ENCODE data around the gene LAMC3. TPM values are rescaled to one million over a fixed set of nuclear protein-coding genes. Genes with fewer than 3 reads are reported as not detected.
"Not testable (repeated sequence)": the region's sequence is repeated elsewhere in the genome, so short reads cannot be mapped to it uniquely, and the experiment has no call there.

Gene LAMC3
- total and polyA plus RNA-seq, 2 donors: 0.61 to 2.6 TPM

DNA sequence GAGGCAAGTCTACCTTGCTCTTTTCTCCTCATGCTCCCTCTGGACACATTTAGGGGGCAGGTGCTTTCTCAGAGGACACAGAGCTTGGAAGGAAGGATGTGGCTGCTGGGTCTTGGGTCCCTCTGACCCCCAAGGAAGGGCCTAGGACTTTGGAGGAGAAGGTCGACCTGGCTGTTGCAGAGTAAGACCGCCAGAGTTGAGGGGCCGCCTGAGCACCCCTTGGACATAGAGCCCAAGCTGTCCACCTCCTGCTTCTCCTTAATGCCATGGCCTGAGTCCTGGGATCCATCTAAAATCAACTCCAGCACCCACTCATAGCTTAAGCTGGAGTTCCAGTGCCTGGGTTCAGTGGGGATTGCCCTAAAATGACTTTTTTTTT, 20.6 kb downstream of the LAMC3 start:
- no peak for DNase-seq (ENCODE audit: low read depth in 6 of 9, low spot score in 9 of 9)
- no peak overlapping the region for H3K27ac ChIP-seq (ENCODE audit: low read depth in 1 of 2, low read length in 1 of 2)
- H3K27me3 ChIP-seq (ENCODE audit: control insufficient read depth in 2 of 2, insufficient read depth in 1 of 2, low read length in 1 of 2): peaks cover 0 to 2% of the 10 kb centered on the region in 2 donors
- no peaks in the 10 kb centered on the region for H3K9me3 ChIP-seq (ENCODE audit: control insufficient read depth in 2 of 2, insufficient read depth in 1 of 2, low read length in 1 of 2)
- H3K36me3 ChIP-seq (ENCODE audit: control insufficient read depth in 2 of 2, insufficient read depth in 2 of 2, low read length in 1 of 2): no peaks in the 10 kb centered on the region
- no peaks in the 10 kb centered on the region for H3K4me1 ChIP-seq (ENCODE audit: control insufficient read depth in 2 of 2, insufficient read depth in 2 of 2, low read length in 2 of 2)
- WGBS: 89% methylated on average over 3 of the region's 3 CpGs
- H3K4me3 ChIP-seq (ENCODE audit: low read length in 2 of 2): no peak overlapping the region

DNA sequence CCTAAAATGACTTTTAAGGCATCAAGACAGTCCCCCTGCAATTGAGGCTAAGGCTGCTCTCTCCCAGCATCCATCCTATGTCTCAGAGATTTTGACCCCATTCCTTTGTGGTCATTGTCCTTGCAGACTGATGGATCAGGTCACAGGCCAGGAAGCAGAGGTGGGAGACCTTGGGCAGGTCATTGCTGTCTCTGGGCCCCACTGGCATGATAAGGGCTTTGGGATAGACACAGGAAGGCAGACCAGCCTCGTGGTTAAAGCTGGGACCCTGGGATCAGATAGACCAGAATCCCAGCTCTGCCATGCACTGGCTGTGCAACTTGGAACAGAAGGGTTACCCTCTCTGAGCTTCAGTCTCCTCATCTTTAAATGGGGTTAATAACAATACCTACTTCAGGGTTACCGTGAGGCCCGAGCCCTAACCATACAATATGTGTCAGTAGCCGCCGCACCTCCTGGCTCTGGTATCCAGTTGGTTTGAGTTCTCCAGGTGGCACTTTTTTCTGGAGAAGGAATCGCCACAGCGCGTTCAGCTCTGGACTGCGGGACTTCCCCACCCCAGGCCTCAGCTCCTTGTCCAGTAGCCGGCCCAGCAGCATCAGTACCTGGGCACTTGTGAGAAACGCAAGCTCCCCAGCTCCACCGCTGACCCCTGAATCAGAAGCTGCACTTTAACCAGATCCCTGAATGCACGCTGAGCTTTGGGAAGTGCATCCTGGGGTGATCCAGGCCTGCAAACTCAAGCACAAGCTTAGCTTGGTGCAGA, 21.4 kb downstream of the LAMC3 start:
- no peaks in the 10 kb centered on the region for H3K9me3 ChIP-seq (ENCODE audit: control insufficient read depth in 2 of 2, insufficient read depth in 1 of 2, low read length in 1 of 2)
- H3K4me3 ChIP-seq (ENCODE audit: low read length in 2 of 2): no peak overlapping the region
- WGBS: 95% methylated on average over 13 of the region's 13 CpGs
- no peak for DNase-seq (ENCODE audit: low read depth in 6 of 9, low spot score in 9 of 9)
- H3K4me1 ChIP-seq (ENCODE audit: control insufficient read depth in 2 of 2, insufficient read depth in 2 of 2, low read length in 2 of 2): no peaks in the 10 kb centered on the region
- no peaks in the 10 kb centered on the region for H3K36me3 ChIP-seq (ENCODE audit: control insufficient read depth in 2 of 2, insufficient read depth in 2 of 2, low read length in 1 of 2)
- no peak overlapping the region for H3K27ac ChIP-seq (ENCODE audit: low read depth in 1 of 2, low read length in 1 of 2)
- H3K27me3 ChIP-seq (ENCODE audit: control insufficient read depth in 2 of 2, insufficient read depth in 1 of 2, low read length in 1 of 2): peaks cover 0 to under 1% of the 10 kb centered on the region in 2 donors

DNA sequence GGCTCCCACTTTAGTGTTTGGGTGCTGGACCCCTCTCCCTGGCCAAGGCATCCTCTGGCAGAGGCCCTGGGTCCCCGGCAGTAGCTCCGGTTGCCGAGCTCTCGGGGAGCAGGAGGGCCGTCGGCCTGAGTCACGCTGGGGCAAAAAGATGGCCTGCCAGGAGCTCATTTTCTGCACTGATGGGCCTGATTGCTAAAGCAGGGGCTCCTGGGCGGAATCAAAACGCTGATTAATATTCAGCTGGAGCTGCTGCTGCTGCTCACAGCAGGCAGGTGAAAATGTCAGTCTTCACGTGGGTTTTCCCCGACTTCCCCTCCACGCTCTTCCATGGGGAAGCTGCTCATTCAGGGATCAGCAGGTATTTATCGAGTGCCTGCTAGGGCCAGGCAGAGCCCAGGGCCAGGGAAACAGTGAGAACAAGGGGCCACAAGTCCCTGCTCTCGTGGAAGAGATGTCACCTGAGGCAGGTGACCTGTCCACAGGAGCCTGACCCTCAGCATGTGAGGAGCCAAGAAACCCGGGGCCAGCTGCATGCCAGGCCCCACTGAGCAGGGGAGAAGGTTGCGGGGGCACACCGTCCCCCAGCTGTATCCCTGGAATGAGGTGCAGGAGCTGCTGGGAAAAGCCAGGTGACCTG, 22.1 kb downstream of the LAMC3 start:
- H3K36me3 ChIP-seq (ENCODE audit: control insufficient read depth in 2 of 2, insufficient read depth in 2 of 2, low read length in 1 of 2): no peaks in the 10 kb centered on the region
- H3K4me1 ChIP-seq (ENCODE audit: control insufficient read depth in 2 of 2, insufficient read depth in 2 of 2, low read length in 2 of 2): no peaks in the 10 kb centered on the region
- no peaks in the 10 kb centered on the region for H3K27me3 ChIP-seq (ENCODE audit: control insufficient read depth in 2 of 2, insufficient read depth in 1 of 2, low read length in 1 of 2)
- 94% methylated on average over 17 of the region's 17 CpGs for WGBS
- no peak overlapping the region for H3K4me3 ChIP-seq (ENCODE audit: low read length in 2 of 2)
- no peak for DNase-seq (ENCODE audit: low read depth in 6 of 9, low spot score in 9 of 9)
- H3K27ac ChIP-seq (ENCODE audit: low read depth in 1 of 2, low read length in 1 of 2): no peak overlapping the region
- no peaks in the 10 kb centered on the region for H3K9me3 ChIP-seq (ENCODE audit: control insufficient read depth in 2 of 2, insufficient read depth in 1 of 2, low read length in 1 of 2)

DNA sequence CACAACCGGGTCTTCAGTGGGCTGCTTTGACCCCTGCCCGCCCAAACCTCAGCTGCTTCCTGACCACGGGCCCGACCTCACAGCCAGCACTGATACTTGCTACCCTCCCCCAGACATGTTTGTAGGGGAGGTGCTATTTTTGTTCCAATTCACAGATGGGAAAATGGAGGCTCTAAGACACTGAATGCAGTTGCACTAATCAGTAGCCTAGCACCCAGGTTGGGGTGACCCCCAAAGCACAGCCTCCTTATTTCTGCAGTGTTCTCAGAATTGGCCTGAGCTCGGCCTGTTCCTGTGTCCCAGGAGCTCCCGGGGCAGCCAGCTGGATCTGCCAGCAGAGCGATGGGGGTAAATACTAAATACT, 22.6 kb downstream of the LAMC3 start:
- Histone ChIP-seq H3K27ac (ENCODE audit: low read depth in 1 of 2, low read length in 1 of 2) (no peak overlapping the region), H3K4me3 (ENCODE audit: low read length in 2 of 2) (no peak overlapping the region), H3K27me3 (ENCODE audit: control insufficient read depth in 2 of 2, insufficient read depth in 1 of 2, low read length in 1 of 2) (no peaks in the 10 kb centered on the region), H3K4me1 (ENCODE audit: control insufficient read depth in 2 of 2, insufficient read depth in 2 of 2, low read length in 2 of 2) (peaks cover 0 to 1% of the 10 kb centered on the region in 2 donors), H3K9me3 (ENCODE audit: control insufficient read depth in 2 of 2, insufficient read depth in 1 of 2, low read length in 1 of 2) (no peaks in the 10 kb centered on the region), H3K36me3 (ENCODE audit: control insufficient read depth in 2 of 2, insufficient read depth in 2 of 2, low read length in 1 of 2) (no peaks in the 10 kb centered on the region)
- 86% methylated on average over 7 of the region's 7 CpGs for WGBS
- DNase-seq (ENCODE audit: low read depth in 6 of 9, low spot score in 9 of 9): no peak

DNA sequence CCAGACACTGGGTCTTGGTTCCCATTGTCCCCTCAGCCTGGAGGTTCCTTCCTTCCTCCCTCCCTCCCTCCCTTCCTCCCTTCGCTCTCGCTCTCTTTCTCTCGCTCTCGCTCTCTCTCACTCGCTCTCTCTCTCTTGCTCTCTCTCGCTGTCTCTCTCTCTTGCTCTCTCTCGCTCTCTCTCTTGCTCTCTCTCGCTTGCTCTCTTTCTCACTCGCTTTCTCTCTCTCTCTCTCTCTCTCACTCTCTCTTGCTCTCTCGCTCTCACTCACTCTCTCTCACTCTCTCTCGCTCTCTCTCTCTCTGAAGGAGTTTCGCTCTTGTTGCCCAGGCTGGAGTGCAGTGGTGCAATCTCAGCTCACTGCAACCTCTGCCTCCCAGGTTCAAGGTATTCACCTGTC, 23.4 kb downstream of the LAMC3 start:
- Histone ChIP-seq H3K4me1 (ENCODE audit: control insufficient read depth in 2 of 2, insufficient read depth in 2 of 2, low read length in 2 of 2) (peaks cover 0 to 2% of the 10 kb centered on the region in 2 donors), H3K4me3 (ENCODE audit: low read length in 2 of 2) (no peak overlapping the region), H3K27me3 (ENCODE audit: control insufficient read depth in 2 of 2, insufficient read depth in 1 of 2, low read length in 1 of 2) (no peaks in the 10 kb centered on the region), H3K27ac (ENCODE audit: low read depth in 1 of 2, low read length in 1 of 2) (no peak overlapping the region), H3K36me3 (ENCODE audit: control insufficient read depth in 2 of 2, insufficient read depth in 2 of 2, low read length in 1 of 2) (no peaks in the 10 kb centered on the region), H3K9me3 (ENCODE audit: control insufficient read depth in 2 of 2, insufficient read depth in 1 of 2, low read length in 1 of 2) (no peaks in the 10 kb centered on the region)
- DNase-seq (ENCODE audit: low read depth in 6 of 9, low spot score in 9 of 9): no peak
- WGBS: 97% methylated on average over 12 of the region's 12 CpGs

DNA sequence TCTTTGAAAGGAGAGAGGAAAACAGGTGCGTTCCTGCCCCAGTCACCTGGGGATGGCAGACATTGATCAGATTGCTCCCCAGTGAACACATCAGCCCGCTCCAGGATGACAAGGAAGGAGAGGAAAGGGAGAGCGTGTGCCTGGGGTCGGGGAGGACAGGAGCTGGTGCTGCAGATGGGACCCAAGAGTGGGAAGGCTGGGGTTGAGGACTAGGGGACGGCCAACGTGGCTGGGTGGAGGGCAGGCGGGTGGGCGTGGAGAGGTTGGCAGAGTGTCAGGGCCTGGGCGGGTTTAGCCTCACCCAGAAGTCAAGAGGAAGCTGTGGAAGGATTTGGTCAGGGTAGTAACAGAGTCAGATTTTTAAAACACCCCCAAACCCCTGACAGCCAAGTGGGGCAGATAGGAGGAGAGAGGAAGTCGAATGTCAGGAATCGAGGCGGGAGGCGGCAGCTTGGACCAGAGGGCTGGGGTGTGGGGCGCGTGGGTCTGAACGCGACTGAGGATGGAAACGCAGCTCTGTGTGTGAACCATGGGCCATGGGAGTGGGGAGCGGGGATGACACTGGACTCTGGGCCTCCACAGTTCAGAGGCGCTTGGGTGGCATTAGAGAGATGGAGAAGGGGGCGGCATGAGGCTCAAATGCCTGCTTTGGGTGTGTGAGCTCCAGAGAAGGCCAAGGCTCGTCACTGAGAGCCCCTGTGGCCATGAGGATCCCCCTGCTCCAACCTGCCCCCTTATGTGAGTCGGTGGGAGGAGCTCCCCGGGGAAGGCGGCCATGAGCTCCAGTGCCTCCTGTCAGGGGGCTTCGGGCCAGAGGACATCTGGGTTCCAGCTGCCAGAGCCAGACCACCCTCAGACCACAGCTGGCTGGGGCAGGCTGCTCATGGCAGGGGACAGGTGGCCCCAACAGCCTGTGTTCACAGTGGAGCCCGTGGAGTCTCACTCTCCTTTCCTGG, 24.6 kb downstream of the LAMC3 start:
- H3K4me3 ChIP-seq (ENCODE audit: low read length in 2 of 2): no peak overlapping the region
- whole genome bisulfite sequencing: 91% methylated on average over 27 of the region's 27 CpGs

DNA sequence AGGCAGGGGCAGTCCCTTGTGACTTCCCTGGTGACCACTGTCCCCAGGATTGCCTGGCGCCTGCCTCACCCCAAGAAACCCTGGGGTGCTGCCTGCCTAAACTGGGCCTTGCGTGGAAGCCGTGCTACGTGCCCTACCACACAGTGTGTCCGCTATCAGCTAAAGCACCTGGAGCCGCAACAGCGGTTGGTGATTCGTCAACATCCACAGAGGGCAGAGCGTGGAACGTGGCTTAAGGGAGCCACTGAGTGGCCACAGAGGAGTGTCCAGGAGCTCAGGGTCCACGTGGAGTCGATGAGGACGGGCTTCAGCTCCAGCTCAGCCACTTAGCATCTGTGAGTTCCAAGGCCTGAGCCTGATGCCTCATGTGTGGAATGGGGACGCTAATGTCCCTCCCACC, 25.3 kb downstream of the LAMC3 start:
- Histone ChIP-seq H3K4me3 (ENCODE audit: low read length in 2 of 2) (no peak overlapping the region), H3K36me3 (ENCODE audit: control insufficient read depth in 2 of 2, insufficient read depth in 2 of 2, low read length in 1 of 2) (no peaks in the 10 kb centered on the region), H3K27ac (ENCODE audit: low read depth in 1 of 2, low read length in 1 of 2) (no peak overlapping the region), H3K9me3 (ENCODE audit: control insufficient read depth in 2 of 2, insufficient read depth in 1 of 2, low read length in 1 of 2) (no peaks in the 10 kb centered on the region), H3K4me1 (ENCODE audit: control insufficient read depth in 2 of 2, insufficient read depth in 2 of 2, low read length in 2 of 2) (peaks cover 0 to 2% of the 10 kb centered on the region in 2 donors), H3K27me3 (ENCODE audit: control insufficient read depth in 2 of 2, insufficient read depth in 1 of 2, low read length in 1 of 2) (peaks cover 0 to 2% of the 10 kb centered on the region in 2 donors)
- WGBS: 95% methylated on average over 14 of the region's 14 CpGs
- DNase-seq (ENCODE audit: low read depth in 6 of 9, low spot score in 9 of 9): no peak

More for the DNA sequence above, 24.6 kb downstream of the LAMC3 start:
- no peaks in the 10 kb centered on the region for H3K9me3 ChIP-seq (ENCODE audit: control insufficient read depth in 2 of 2, insufficient read depth in 1 of 2, low read length in 1 of 2)
- no peak overlapping the region for H3K27ac ChIP-seq (ENCODE audit: low read depth in 1 of 2, low read length in 1 of 2)
- no peak for DNase-seq (ENCODE audit: low read depth in 6 of 9, low spot score in 9 of 9)
- H3K4me1 ChIP-seq (ENCODE audit: control insufficient read depth in 2 of 2, insufficient read depth in 2 of 2, low read length in 2 of 2): peaks cover 0 to 2% of the 10 kb centered on the region in 2 donors
- H3K27me3 ChIP-seq (ENCODE audit: control insufficient read depth in 2 of 2, insufficient read depth in 1 of 2, low read length in 1 of 2): peaks cover 0 to 2% of the 10 kb centered on the region in 2 donors
- H3K36me3 ChIP-seq (ENCODE audit: control insufficient read depth in 2 of 2, insufficient read depth in 2 of 2, low read length in 1 of 2): no peaks in the 10 kb centered on the region

DNA sequence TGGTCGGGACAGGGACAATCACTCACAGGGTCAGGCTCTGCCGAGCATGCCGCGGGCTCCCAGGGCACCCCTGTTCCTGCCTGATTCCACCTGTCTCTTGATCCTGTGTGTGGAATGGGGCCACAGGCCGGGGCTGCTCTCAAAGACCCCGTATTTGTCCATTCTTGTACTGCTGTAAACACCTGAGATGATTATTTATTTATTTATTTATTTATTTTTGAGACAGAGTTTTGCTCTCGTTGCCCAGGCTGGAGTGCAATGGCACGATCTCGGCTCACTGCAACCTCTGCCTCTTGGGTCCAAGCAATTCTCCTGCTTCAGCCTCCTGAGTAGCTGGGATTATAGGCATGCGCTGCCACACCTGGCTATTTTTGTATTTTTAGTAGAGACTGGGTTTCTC, 25.8 kb downstream of the LAMC3 start:
- H3K4me1 ChIP-seq (ENCODE audit: control insufficient read depth in 2 of 2, insufficient read depth in 2 of 2, low read length in 2 of 2); H3K36me3 ChIP-seq (ENCODE audit: control insufficient read depth in 2 of 2, insufficient read depth in 2 of 2, low read length in 1 of 2); H3K27ac ChIP-seq (ENCODE audit: low read depth in 1 of 2, low read length in 1 of 2); DNase-seq (ENCODE audit: low read depth in 6 of 9, low spot score in 9 of 9); H3K27me3 ChIP-seq (ENCODE audit: control insufficient read depth in 2 of 2, insufficient read depth in 1 of 2, low read length in 1 of 2); H3K4me3 ChIP-seq (ENCODE audit: low read length in 2 of 2); H3K9me3 ChIP-seq (ENCODE audit: control insufficient read depth in 2 of 2, insufficient read depth in 1 of 2, low read length in 1 of 2): not testable (repeated sequence)
- 99% methylated on average over 10 of the region's 10 CpGs for WGBS

DNA sequence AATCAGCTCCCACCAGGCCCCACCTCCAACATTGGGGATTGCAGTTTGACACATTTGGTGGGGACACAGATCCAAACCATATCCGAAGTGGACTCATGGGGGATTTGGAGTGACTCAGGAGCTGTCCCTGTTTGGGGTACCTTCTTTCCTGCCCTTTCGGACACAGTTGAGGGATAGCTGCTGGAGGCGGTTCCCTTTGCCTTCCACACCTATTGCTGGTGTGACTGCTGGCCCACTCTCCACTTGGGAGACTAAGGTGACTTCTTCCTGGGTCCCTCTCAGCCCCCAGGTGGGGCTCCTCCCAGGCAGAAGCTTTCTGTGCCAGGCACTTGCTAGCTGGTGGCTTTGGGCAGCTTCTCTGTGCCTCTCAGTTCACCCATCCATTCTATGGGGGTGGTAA, 26.6 kb downstream of the LAMC3 start:
- Histone ChIP-seq H3K27me3 (ENCODE audit: control insufficient read depth in 2 of 2, insufficient read depth in 1 of 2, low read length in 1 of 2) (peaks cover 0 to 2% of the 10 kb centered on the region in 2 donors), H3K27ac (ENCODE audit: low read depth in 1 of 2, low read length in 1 of 2) (no peak overlapping the region), H3K4me3 (ENCODE audit: low read length in 2 of 2) (no peak overlapping the region), H3K36me3 (ENCODE audit: control insufficient read depth in 2 of 2, insufficient read depth in 2 of 2, low read length in 1 of 2) (no peaks in the 10 kb centered on the region), H3K9me3 (ENCODE audit: control insufficient read depth in 2 of 2, insufficient read depth in 1 of 2, low read length in 1 of 2) (no peaks in the 10 kb centered on the region), H3K4me1 (ENCODE audit: control insufficient read depth in 2 of 2, insufficient read depth in 2 of 2, low read length in 2 of 2) (peaks cover 0 to 2% of the 10 kb centered on the region in 2 donors)
- no peak for DNase-seq (ENCODE audit: low read depth in 6 of 9, low spot score in 9 of 9)
- 99% methylated on average over 3 of the region's 3 CpGs for WGBS
